WTC11 (cell line): ENCODE results near the gene UTS2B. TPM values are rescaled to one million over a fixed set of nuclear protein-coding genes. Genes with fewer than 3 reads are reported as not detected.

Experiments used
- ATAC-seq: fragments of 200-7000 bp; cut with Tn5 transposase; 2 replicates; pipeline ENCODE4 v1.10.0; 2021; ENCODE audit warnings: mild to moderate bottlenecking, moderate library complexity
- CTCF ChIA-PET: fragments of 300-600 bp; sonication (Branson Sonifier 250); formaldehyde crosslinking; loops from one replicate; lab custom pipeline; 2021; ENCODE audit warnings: antibody characterized with exemption; lab: Charles Lee
- POLR2A ChIA-PET: fragments of 350-600 bp; sonication (Branson Sonifier 250); formaldehyde crosslinking; loops from one replicate; lab custom pipeline; 2021; ENCODE audit warnings: antibody characterized with exemption; lab: Charles Lee
- DNase-seq: peaks from one replicate; pipeline ENCODE4 v3.0.0; 2021; ENCODE audit warnings: low spot score
- H3K27ac Mint-ChIP-seq: 2 replicates; pipeline ENCODE4 v1.8.0; 2021; ENCODE audit warnings: mixed read lengths
- H3K27me3 Mint-ChIP-seq: 2 replicates; pipeline ENCODE4 v1.8.0; 2021; ENCODE audit warnings: low read depth, mild to moderate bottlenecking, moderate library complexity, mixed read lengths
- H3K36me3 Mint-ChIP-seq: 2 replicates; pipeline ENCODE4 v1.8.0; 2021; ENCODE audit warnings: mixed read lengths
- H3K4me1 Mint-ChIP-seq: 2 replicates; pipeline ENCODE4 v1.8.0; 2022; ENCODE audit warnings: mixed read lengths
- H3K4me3 Mint-ChIP-seq: 2 replicates; pipeline ENCODE4 v1.8.0; 2021; ENCODE audit warnings: mild to moderate bottlenecking, moderate library complexity, mixed read lengths
- H3K9me3 Mint-ChIP-seq: 2 replicates; pipeline ENCODE4 v1.8.0; 2021; ENCODE audit warnings: mixed read lengths
- ATF3 ChIP-seq: sonication (generic); formaldehyde crosslinking; conservative IDR thresholded peaks from 2 replicates; pipeline ENCODE4 v1.8.1; 2022; ENCODE audit warnings: mild to moderate bottlenecking, missing genetic modification reagents
- EMX1 ChIP-seq: fragments of 250-450 bp; sonication (Bioruptor Pico); IDR thresholded peaks from 2 replicates; pipeline ENCODE4 v1.8.0; 2021; ENCODE audit warnings: mild to moderate bottlenecking
- FOXP4 ChIP-seq: sonication (generic); formaldehyde crosslinking; IDR thresholded peaks from 2 replicates; pipeline ENCODE4 v1.8.0; 2022; ENCODE audit warnings: mild to moderate bottlenecking, missing genetic modification reagents
- GTF2I ChIP-seq: fragments of 250-450 bp; sonication (Bioruptor Pico); conservative IDR thresholded peaks from 2 replicates; pipeline ENCODE4 v1.4.0; 2021; ENCODE audit warnings: mild to moderate bottlenecking
- HMGA2 ChIP-seq: fragments of 250-450 bp; sonication (Bioruptor Pico); IDR thresholded peaks from 2 replicates; pipeline ENCODE4 v1.4.0; 2021; ENCODE audit warnings: mild to moderate bottlenecking, moderate library complexity
- IRF1 ChIP-seq: sonication (generic); formaldehyde crosslinking; IDR thresholded peaks from 2 replicates; pipeline ENCODE4 v1.8.0; 2023; ENCODE audit warnings: missing genetic modification reagents
- JAZF1 ChIP-seq: fragments of 250-450 bp; sonication (Bioruptor Pico); IDR thresholded peaks from 2 replicates; pipeline ENCODE4 v1.9.0; 2021; ENCODE audit warnings: moderate library complexity, mild to moderate bottlenecking, inconsistent platforms
- MYBL2 ChIP-seq: sonication (generic); formaldehyde crosslinking; IDR thresholded peaks from 2 replicates; pipeline ENCODE4 v1.8.1; 2023; ENCODE audit warnings: mild to moderate bottlenecking, moderate library complexity, missing genetic modification reagents
- NFE2L1 ChIP-seq: sonication (generic); formaldehyde crosslinking; IDR thresholded peaks from 2 replicates; pipeline ENCODE4 v1.8.1; 2023; ENCODE audit warnings: missing genetic modification reagents
- NR1H2 ChIP-seq: sonication (generic); formaldehyde crosslinking; IDR thresholded peaks from 2 replicates; pipeline ENCODE4 v1.9.0; 2021; ENCODE audit warnings: mild to moderate bottlenecking, moderate library complexity, missing genetic modification reagents
- PRDM15 ChIP-seq: sonication (generic); formaldehyde crosslinking; IDR thresholded peaks from 2 replicates; pipeline ENCODE4 v1.8.0; 2022; ENCODE audit warnings: missing genetic modification reagents
- TEAD4 ChIP-seq: sonication (generic); formaldehyde crosslinking; IDR thresholded peaks from 2 replicates; pipeline ENCODE4 v1.8.0; 2022; ENCODE audit warnings: mild to moderate bottlenecking, missing genetic modification reagents
- USF1 ChIP-seq: sonication (generic); formaldehyde crosslinking; IDR thresholded peaks from 2 replicates; pipeline ENCODE4 v1.8.0; 2022; ENCODE audit warnings: mild to moderate bottlenecking, missing genetic modification reagents
- ZMAT4 ChIP-seq: fragments of 250-450 bp; sonication (Bioruptor Pico); IDR thresholded peaks from 2 replicates; pipeline ENCODE4 v1.9.0; 2021; ENCODE audit warnings: mild to moderate bottlenecking
- ZNF396 ChIP-seq: fragments of 250-450 bp; sonication (Bioruptor Pico); IDR thresholded peaks from 2 replicates; pipeline ENCODE4 v1.8.0; 2021; ENCODE audit warnings: mild to moderate bottlenecking, moderate library complexity, borderline replicate concordance
- ZNF416 ChIP-seq: fragments of 250-450 bp; sonication (Bioruptor Pico); IDR thresholded peaks from 2 replicates; pipeline ENCODE4 v1.9.0; 2021; ENCODE audit warnings: mild to moderate bottlenecking, inconsistent platforms
- ZNF512 ChIP-seq: sonication (generic); formaldehyde crosslinking; IDR thresholded peaks from 2 replicates; pipeline ENCODE4 v1.8.1; 2022; ENCODE audit warnings: missing genetic modification reagents, borderline replicate concordance
- total RNA-seq: library from RNA; stranded (reverse); gene quantifications from 3 replicates; pipeline ENCODE4 v1.2.3, GENCODE V29; 2021
- TF ChIP-seq, protein P1 (sequence below): sonication (generic); formaldehyde crosslinking; IDR thresholded peaks from 2 replicates; pipeline ENCODE4 v1.8.1; 2022; ENCODE audit warnings: mild to moderate bottlenecking, missing genetic modification reagents, moderate library complexity, borderline replicate concordance
- TF ChIP-seq, protein P2 (sequence below): sonication (generic); formaldehyde crosslinking; conservative IDR thresholded peaks from 2 replicates; pipeline ENCODE4 v1.8.1; 2023; ENCODE audit warnings: mild to moderate bottlenecking, low read depth, missing genetic modification reagents, moderate library complexity
- TF ChIP-seq, protein P3 (sequence below): fragments of 250-450 bp; sonication (Bioruptor Pico); IDR thresholded peaks from 2 replicates; pipeline ENCODE4 v1.9.0; 2021; ENCODE audit warnings: moderate library complexity, mild to moderate bottlenecking, inconsistent platforms, borderline replicate concordance

Gene UTS2B
- total RNA-seq, 1 experiment from 2014 or later: not detected

DNA sequence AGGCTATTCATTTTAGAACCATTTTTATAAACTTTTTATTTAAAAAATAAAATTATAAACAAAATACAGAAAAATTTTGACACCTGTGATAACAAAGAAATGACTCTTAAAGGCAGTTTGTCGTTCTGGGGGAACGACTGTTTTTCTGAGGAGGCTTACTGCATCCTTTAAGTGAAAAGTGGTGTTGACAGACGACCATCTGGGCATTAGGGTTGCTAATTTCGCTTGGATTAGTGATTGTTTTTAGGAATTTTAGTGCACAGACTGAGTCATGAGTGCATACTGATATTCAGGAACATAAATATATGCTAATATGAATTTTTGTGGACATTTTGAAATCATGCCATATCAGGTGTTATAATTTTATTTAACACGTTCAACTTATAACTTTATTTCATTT is 102.8 kb downstream of the UTS2B start (continued):
- TF ChIP-seq ZMAT4 (CRISPR knock-in tag): no peak
- no peak for TF ChIP-seq TEAD4
- TF ChIP-seq HMGA2: no peak

GRCh38 chr3:191221638-191222037 is 108.7 kb downstream of the UTS2B start:
- H3K4me3 Mint-ChIP-seq: no peak overlapping the region
- TF ChIP-seq IRF1 (no peak), EMX1 (no peak), FOXP4 (CRISPR knock-in tag) (no peak)
- TF ChIP-seq, protein P1, sequence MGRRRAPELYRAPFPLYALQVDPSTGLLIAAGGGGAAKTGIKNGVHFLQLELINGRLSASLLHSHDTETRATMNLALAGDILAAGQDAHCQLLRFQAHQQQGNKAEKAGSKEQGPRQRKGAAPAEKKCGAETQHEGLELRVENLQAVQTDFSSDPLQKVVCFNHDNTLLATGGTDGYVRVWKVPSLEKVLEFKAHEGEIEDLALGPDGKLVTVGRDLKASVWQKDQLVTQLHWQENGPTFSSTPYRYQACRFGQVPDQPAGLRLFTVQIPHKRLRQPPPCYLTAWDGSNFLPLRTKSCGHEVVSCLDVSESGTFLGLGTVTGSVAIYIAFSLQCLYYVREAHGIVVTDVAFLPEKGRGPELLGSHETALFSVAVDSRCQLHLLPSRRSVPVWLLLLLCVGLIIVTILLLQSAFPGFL (CRISPR knock-in tag): no peak
- TF ChIP-seq, all 79 proteins: peak for 0
- ATAC-seq: no peak
- no peak overlapping the region for H3K27ac Mint-ChIP-seq
- DNase-seq: no peak
- H3K9me3 Mint-ChIP-seq: peaks cover 17% of the 10 kb centered on the region
- no peaks in the 10 kb centered on the region for H3K4me1 Mint-ChIP-seq
- peaks cover 3% of the 10 kb centered on the region for H3K36me3 Mint-ChIP-seq
- ChIA-PET CTCF (no interaction called here), POLR2A (no interaction called here)
- H3K27me3 Mint-ChIP-seq: no peaks in the 10 kb centered on the region

DNA sequence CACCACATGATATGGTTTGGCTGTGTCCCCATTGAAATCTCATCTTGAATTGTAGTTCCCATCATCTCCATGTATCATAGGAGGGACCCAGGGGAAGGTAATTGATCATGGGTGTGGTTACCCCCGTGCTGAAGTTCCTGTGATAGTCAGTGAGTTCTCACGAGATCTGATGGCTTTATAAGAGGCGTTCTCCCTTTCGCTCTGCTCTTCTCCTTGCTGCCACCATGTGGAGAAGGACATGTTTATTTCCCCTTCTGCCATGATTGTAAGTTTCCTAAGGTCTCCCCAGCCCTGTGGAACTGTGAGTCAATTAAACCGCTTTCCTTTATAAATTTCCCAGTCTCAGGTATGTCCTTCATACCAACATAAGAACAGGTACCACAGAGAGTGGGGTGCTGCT is 109.4 kb downstream of the UTS2B start:
- DNase-seq (no peak), ATAC-seq (peak; percentile 85)
- TF ChIP-seq GTF2I (CRISPR knock-in tag): no peak
- TF ChIP-seq ZNF416 (CRISPR knock-in tag): no peak
- TF ChIP-seq NFE2L1 (CRISPR knock-in tag): no peak
- TF ChIP-seq NR1H2 (CRISPR knock-in tag): no peak
- no peak for TF ChIP-seq ZNF396 (CRISPR knock-in tag)
- TF ChIP-seq USF1 (CRISPR knock-in tag): no peak
- TF ChIP-seq ZNF512 (CRISPR knock-in tag): no peak
- TF ChIP-seq, protein P2, sequence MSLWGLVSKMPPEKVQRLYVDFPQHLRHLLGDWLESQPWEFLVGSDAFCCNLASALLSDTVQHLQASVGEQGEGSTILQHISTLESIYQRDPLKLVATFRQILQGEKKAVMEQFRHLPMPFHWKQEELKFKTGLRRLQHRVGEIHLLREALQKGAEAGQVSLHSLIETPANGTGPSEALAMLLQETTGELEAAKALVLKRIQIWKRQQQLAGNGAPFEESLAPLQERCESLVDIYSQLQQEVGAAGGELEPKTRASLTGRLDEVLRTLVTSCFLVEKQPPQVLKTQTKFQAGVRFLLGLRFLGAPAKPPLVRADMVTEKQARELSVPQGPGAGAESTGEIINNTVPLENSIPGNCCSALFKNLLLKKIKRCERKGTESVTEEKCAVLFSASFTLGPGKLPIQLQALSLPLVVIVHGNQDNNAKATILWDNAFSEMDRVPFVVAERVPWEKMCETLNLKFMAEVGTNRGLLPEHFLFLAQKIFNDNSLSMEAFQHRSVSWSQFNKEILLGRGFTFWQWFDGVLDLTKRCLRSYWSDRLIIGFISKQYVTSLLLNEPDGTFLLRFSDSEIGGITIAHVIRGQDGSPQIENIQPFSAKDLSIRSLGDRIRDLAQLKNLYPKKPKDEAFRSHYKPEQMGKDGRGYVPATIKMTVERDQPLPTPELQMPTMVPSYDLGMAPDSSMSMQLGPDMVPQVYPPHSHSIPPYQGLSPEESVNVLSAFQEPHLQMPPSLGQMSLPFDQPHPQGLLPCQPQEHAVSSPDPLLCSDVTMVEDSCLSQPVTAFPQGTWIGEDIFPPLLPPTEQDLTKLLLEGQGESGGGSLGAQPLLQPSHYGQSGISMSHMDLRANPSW (CRISPR knock-in tag): no peak
- TF ChIP-seq, protein P3, sequence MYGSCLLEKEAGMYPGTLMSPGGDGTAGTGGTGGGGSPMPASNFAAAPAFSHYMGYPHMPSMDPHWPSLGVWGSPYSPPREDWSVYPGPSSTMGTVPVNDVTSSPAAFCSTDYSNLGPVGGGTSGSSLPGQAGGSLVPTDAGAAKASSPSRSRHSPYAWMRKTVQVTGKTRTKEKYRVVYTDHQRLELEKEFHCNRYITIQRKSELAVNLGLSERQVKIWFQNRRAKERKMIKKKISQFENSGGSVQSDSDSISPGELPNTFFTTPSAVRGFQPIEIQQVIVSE (CRISPR knock-in tag): no peak
- TF ChIP-seq MYBL2 (CRISPR knock-in tag): no peak
- TF ChIP-seq PRDM15 (CRISPR knock-in tag): no peak
- no peak for TF ChIP-seq ATF3
- no peak for TF ChIP-seq JAZF1 (CRISPR knock-in tag)
- H3K27ac Mint-ChIP-seq: no peak overlapping the region
- H3K36me3 Mint-ChIP-seq: peaks cover 8% of the 10 kb centered on the region
- CTCF ChIA-PET: no interaction called here
- H3K4me1 Mint-ChIP-seq: no peaks in the 10 kb centered on the region
- peaks cover 24% of the 10 kb centered on the region for H3K9me3 Mint-ChIP-seq
- H3K4me3 Mint-ChIP-seq: no peak overlapping the region
- no peaks in the 10 kb centered on the region for H3K27me3 Mint-ChIP-seq
- POLR2A ChIA-PET: no interaction called here
